Dermis microvascular lymphatic vessel endothelial cell (primary cell): Measurements from ENCODE around the gene EQTN. TPM values are rescaled to one million over a fixed set of nuclear protein-coding genes. Genes with fewer than 3 reads are reported as not detected.
A peak's percentile ranks its signal among the peaks of the same experiment; 100 is the strongest.

Source experiments
- DNase-seq, 2 donors: peaks; one replicate each; pipeline versions ENCODE4 v3.0.0 to v3.0.0-alpha.2; 2010; ENCODE audit warnings: low read depth in 2 of 2
- total RNA-seq: library from RNA; depleted of rRNA; stranded (reverse); fragments of >200 nt; gene quantifications from 2 replicates; pipeline ENCODE4 v1.2.1, GENCODE V29; 2014

EQTN gene
- total RNA-seq, result under 0.01 TPM in 1 of 2 replicates, not detected in the other

DNA sequence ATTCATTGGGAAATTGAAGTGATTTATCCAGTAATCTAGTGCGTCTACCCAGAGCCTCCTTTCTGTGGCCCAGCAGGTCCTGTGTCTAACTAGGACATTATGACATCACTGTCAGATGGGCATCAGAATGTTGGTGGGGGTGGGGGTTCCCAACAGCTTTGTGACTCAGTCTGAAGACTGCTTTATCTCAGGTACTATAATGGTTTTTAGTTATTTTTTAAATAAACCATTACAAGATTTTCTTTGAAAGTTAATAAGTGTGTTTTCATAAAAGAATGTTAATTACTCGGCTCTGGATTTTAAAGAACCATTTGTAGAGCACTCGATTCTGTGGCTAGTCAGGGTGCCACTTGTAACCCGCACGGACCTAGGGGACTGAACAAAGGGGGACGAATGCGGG is at the start of gene EQTN:
EQTN (minus strand) TSS at position 101 of the 400 bp plus-strand sequence; CDS start at position 6, 95 bp downstream.
- DNase-seq, result no peak

DNA sequence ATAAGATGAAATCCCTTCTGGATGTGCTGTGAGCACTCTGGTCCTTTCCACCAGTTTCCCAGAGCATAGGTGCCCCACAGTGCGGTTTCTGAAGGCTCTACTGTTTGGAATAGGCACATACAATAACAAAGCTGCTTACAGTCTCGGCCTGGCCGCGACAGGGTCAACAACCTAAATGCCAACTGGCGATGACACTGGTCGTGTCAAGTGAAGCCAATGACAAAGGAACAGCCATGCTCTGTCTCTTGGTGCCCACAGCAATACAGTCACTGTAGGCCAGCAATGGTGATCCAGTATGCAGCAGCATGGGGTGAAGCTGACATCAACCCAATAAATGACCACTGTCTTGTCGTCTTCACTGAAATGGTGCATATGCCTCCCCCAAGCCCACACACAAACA is 47.8 kb upstream of the EQTN start:
- no peak for DNase-seq

DNA sequence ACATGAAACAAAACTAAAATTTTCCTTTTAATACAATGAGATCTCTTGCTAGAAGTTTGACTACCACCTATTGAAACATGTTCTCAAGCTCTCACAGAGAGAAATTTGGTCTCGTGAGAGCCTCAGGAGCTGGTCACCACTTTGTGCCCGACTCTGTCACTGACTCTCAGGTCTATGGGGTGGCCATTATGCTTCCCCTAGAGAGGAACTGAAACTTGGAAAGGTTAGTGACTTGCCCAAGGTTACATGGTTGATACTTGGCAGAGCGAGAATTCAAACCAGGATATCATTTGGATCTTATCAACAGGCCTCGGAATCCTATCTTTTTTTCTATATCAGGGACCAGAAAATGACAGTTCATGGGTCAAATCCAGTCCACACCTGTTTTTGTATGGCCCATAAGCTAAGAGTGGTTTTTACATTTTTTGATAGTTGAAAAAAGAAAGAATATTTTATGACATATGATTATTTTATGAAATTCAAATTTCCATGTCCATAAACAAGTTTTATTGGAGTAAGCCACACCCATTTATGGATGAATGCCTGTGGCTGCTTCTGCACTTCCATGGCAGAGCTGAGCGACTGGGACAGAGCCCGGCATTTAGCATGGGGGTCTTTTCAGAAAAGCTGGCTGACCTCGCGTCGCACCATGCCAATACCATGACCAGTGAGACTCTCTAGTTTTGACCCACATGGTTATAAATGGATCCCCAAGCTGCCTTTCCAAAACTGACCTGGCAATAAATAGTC is 44.8 kb upstream of the EQTN start:
- no peak for DNase-seq

DNA sequence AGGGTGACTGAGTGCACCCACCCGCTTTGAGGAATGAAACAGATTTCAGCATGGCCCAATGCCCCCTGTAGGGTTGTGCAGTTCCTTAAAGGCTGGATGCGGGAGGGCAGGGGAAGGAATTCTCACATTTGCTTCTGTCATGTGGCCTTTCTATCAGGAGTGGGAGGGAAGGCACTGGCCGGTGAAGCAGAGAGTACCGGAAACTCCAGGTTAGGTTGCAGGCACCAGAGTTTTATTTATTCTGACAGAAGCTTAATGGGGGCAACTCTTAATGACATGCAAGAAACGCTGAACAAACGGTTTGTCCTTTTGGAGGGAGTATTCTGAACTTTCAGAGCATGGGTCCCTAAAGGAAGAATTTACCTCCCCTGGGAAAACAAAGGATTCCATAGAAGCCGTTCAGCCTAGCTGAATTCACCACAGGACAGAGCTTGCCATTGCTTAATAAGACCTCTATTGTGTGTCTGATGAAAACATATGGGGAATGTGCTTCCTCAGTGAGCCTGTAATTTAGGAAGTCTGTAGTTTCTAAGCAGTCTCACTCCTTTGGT is 44.1 kb upstream of the EQTN start:
- DNase-seq, result no peak

DNA sequence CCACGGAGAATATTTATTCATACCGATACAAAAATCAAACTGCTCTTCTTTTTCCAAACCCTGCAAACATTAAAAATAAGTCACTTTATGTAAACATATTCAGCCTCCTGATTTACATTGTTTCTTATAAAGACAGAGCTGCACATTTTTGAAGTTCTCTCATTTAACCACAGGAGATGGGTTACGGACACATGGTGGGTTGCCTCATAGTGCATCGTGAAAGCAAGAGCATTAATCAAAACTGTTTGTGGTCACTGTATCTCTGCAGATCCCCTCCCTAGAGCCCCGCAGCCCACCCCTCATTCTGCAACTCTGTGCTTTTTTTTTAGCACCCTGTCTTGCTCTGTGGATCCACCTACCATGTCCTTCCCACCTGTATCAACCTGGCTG is 43.3 kb upstream of the EQTN start:
- DNase-seq, result no peak

DNA sequence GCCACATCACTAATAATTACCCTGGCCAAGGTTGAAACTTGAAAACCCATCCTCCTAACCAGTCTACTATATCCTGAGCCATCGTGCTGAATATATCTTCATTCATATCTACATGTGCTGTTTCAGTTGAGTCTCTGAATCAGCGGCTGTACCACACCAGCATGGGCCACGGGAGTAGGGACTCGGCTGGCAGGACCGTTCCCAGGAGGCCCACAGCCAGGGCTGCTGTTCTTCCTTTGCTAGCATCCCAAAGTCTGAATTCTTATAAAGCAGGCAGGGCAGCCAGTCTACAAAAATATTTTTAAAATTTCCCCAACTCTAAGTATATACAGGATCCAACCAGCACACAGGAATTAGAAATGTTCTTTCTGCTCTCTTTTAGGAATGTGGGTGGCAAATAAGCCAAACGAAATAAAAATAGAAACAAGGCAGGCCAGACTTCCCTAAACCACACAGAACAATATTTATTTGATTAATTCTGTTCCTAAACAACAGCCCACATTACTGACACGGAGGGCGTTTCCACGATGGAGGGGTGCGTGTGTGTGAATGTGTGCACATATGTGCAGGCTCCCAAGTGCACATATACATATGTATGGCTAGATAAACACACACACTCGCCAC is 42.8 kb upstream of the EQTN start:
- DNase-seq, result no peak

GRCh38 chr9:27338527-27338903 is 41.6 kb upstream of the EQTN start:
- peak; percentile 12 to 38 for DNase-seq

DNA sequence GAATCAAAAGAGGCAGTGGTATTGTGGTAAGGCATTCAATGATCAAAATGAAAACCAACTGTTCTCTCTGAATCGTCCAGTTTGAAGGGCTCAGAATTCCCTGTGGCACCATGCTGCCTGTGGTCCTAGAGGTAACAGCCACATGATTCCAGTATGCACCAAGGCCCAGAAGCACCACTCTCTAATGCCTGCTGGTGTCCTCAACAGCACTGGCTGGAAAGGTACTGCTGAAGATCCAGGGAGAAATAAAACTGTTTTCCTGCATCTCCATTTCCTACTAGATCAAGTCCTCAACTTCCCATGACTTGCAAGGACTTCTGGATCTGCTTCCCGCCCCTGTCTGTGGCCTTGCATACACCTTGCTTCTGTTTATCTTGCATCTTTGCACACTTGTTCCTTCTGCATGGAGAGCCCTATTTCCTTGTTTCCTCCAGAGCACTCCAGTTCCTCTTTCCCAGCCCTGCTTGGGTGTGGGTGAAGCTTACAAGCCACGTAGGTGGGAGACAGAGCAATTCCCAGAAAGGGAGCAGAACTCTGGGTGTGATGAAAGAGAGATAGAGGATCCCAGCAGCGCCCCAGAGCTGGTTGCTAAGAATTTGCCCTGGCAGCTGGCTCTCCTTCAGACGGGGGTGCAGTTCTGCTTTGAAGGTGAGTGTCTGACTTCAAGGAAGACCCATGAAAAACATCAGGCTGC is 41.0 kb upstream of the EQTN start:
- no peak for DNase-seq

DNA sequence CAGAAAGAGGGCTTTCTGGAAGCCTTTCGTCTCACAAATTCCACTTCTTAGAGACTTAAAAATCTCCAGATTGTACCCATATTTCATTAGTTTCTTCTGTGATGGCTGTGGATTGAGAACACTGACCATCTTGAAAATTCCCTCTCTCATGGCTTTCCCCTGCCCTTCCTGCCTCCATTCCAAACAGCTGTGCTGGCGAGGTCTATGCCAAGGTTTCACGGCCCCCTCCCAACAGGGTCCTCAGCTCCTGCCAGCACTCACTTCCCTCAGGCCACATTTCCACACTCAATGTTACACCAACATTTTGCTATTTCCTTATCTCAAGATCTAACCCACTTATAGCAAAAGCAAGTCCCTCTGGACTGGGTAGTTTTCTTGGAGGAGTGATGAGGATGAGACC is 40.3 kb upstream of the EQTN start:
- DNase-seq, result no peak

DNA sequence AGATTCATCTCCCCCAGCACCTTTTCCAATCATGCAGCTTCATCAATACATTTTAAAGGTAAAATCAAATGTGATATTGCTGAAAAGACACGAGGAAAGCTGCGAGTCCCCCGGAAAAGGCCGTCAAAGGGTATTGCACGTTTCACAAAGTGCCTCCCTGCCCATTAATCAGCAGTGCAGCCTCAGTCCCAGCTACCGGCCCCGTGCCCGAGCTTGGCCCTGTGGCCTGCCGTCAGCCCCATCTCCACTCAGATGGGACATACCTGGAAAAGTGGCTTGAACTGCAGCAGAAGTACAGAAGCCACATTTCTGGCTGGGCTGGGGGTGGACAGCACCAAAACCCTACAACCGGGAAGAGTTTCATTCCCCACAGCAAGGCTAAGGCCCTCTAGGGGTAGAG is 39.9 kb upstream of the EQTN start:
- DNase-seq, result no peak

- no peak for DNase-seq
These were observed 39.2 kb upstream of the EQTN start for GRCh38 chr9:27336126-27336525.

DNA sequence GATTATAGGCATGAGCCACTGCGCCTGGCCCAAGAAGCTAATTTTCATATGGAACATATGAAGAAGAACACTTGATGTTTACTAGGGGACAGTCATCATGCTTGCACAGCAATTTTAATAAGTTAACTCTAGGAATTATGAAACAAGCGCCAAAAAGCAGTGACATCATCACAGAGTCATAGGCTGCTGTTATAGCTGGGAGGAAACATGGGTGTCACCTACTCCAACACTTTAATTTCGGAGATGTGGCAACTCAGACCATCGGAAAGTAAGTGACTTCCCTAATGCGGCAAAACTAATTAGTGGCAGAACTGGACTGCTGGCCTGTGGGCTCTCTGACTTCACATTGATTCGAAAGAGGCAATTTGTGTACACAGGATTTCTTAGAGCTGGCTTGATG is 38.1 kb upstream of the EQTN start:
- no peak for DNase-seq

DNA sequence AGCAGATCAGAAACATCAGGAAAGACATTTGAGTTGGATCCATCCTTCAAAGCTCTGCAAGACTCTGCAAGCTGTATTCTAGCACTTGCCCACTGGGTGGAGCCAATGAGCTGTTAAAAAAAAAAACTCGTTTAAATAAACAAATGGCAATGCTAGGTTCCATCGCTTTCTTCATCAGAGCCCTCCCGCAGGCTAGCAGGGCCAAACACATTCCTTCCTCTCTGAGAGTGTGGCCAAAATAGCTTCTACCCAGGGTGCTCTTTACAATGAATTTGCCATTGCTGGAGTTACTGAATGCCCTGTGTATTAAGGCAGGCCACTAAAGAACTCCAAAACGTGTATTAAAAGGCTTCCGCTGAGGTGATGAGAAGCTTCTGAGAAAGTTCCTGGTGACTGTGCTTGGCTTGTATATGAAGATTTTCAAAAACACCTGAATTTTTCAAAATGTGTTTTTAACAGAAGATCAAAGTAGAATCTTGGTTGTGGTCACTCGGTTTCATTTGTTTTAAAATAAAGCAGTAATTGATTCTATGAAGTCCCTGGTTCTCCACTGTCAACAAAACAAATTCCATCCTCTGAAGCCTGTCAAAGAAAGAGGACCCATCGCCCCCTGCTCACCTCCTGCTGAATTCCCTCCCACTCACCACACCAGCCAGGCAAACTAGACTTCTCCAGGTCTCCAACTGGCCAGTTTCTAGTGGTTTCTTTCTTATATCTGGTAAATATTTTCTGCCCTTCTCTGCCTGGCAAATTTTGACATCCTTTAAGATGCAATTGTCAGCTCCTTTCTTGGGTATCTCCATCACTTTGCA is 36.5 kb upstream of the EQTN start:
- peak; percentile 75 to 76 for DNase-seq

- no peak for DNase-seq
These were observed 34.4 kb upstream of the EQTN start for GRCh38 chr9:27331393-27331792.

DNA sequence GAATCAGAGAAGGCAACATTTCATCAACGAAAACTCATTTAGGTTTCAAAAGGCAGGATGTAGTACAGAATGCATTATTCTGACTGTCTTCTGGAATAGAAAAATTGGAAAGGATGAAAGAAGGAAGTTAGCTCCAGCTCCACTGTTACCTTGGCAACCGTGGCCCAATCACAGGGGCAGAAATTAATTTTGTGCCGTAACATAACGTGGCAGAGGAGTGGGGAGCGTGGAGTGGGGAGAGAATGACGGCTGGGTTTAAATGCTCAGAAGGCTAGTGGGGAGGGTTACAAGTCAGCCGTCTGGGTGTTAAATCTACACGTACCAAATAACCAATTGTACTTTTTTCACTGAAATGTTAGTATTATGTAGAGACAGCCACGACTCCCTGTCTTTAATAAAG is 32.3 kb upstream of the EQTN start:
- DNase-seq, result no peak

GRCh38 chr9:27328483-27328882 is 31.5 kb upstream of the EQTN start:
- DNase-seq, result no peak

- DNase-seq, result no peak
These were observed 14.2 kb upstream of the EQTN start for GRCh38 chr9:27311184-27311583.

DNA sequence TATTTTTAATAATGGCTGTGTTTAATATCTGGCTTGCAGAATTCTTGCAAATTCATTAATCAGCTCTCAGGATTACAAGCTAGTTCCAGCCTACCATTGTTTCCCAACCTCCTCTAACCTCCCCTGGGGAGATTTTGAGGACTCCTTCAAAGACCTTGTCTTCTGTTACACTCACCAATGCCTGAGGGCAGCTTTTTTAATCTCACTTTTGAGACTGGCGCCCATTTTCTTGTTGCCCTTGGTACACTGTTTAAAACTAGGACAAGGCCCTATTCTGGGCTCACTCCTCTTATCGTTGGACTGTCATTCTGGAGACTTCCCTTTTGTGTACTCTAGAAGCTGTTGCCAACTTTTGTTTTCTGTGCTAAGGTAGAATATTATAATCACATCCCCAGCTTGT is 13.6 kb upstream of the EQTN start:
- DNase-seq, result no peak

- no peak for DNase-seq
These were observed 11.9 kb upstream of the EQTN start for GRCh38 chr9:27308691-27309390.

DNA sequence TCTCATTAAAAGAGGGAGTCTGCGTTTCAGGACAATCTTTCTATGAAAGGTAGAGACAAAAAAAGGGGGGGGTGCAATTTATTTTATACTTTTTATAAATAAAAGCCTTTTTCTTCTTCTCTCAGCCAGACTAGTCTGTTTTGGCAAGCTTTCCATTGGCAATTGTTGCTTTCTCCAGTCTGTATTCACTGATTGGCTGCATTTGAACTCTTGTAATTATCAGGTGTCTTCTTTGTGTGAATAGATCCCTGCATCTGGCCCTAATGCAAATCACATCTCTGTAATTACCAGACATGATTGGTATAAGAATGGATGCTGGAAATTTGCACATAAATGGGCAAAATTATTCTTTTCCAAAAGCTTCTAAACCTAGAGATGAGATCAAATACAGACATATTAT is 7.6 kb upstream of the EQTN start:
- no peak for DNase-seq

GRCh38 chr9:27303219-27303618 is 6.3 kb upstream of the EQTN start:
- no peak for DNase-seq
